Lung microvascular endothelial cell (primary cell): ENCODE measurements around the gene SNORC. TPM values are rescaled to one million over a fixed set of nuclear protein-coding genes. Genes with fewer than 3 reads are reported as not detected.

Experiments used
- DNase-seq, 2 donors: peaks; one replicate each; pipeline versions ENCODE4 v3.0.0 to v3.0.0-alpha.2; 2010; ENCODE audit warnings: low read depth in 2 of 2
- total RNA-seq: library from RNA; depleted of rRNA; stranded (reverse); fragments of >200 nt; gene quantifications from 2 replicates; pipeline ENCODE4 v1.2.1, GENCODE V29; 2014

SNORC gene
- total RNA-seq, 1 donor from 2014 or later = 0.40 TPM

- no peak for DNase-seq
Measured at GRCh38 chr2:232926431-232926939, 56.4 kb downstream of the SNORC start.

- peak in 1 of 2 donors; percentile 11 for DNase-seq
Measured at GRCh38 chr2:232927032-232927792, 57.1 kb downstream of the SNORC start.

- DNase-seq = no peak
Measured at GRCh38 chr2:232927793-232928550, 57.9 kb downstream of the SNORC start.

Other genes starting within 250 kb of the SNORC start
- 0.20 TPM in 1 of 2 replicates, not detected in the other for gene EFHD1, start 236.7 kb upstream of the SNORC start, total RNA-seq
- gene GIGYF2, start 172.9 kb upstream of the SNORC start, total RNA-seq = 29.9 and 48.0 TPM in 2 replicates
- not detected in 2 replicates for gene KCNJ13, start 93.7 kb upstream of the SNORC start, total RNA-seq
- 0.22 TPM in 1 of 2 replicates, not detected in the other for gene NGEF, start 143.0 kb downstream of the SNORC start, total RNA-seq
- not detected in 2 replicates for gene NEU2, start 162.4 kb downstream of the SNORC start, total RNA-seq
- 25.7 and 43.5 TPM in 2 replicates for gene INPP5D, start 190.1 kb downstream of the SNORC start, total RNA-seq